Neural cell (in vitro differentiated cells): Measurements from ENCODE around the gene LGSN. TPM values are rescaled to one million over a fixed set of nuclear protein-coding genes. Genes with fewer than 3 reads are reported as not detected.

Experiments used
- H2AFZ ChIP-seq: fragments of 200-600, 300-800 bp; sonication (generic), shearing (Covaris generic); 2 replicates; pipeline ENCODE4 v1.6.0; 2014; ENCODE audit warnings: low read depth, mild to moderate bottlenecking, antibody characterized with exemption, low read length, moderate library complexity
- H3F3A ChIP-seq: fragments of 200-600 bp; shearing (Covaris generic); 2 replicates; pipeline ENCODE4 v1.6.1; 2016; ENCODE audit warnings: mild to moderate bottlenecking, moderate library complexity, mixed read lengths, antibody characterized with exemption, low read length; ENCODE audit not compliant: insufficient read depth, poor library complexity, severe bottlenecking
- H3K27ac ChIP-seq: fragments of 200-600, 300-800 bp; sonication (generic), shearing (Covaris generic); 2 replicates; pipeline ENCODE4 v1.5.1; 2014; ENCODE audit warnings: mild to moderate bottlenecking, low read length, moderate library complexity
- H3K27me3 ChIP-seq: fragments of 300-800, 200-600 bp; sonication (generic), shearing (Covaris generic); 2 replicates; pipeline ENCODE4 v1.6.0; 2014; ENCODE audit warnings: mild to moderate bottlenecking, low read depth, low read length, moderate library complexity; ENCODE audit not compliant: insufficient read depth
- H3K36me3 ChIP-seq: fragments of 300-800, 200-600 bp; sonication (generic), shearing (Covaris generic); 2 replicates; pipeline ENCODE4 v1.5.1; 2014; ENCODE audit warnings: mild to moderate bottlenecking, antibody characterized with exemption, low read length, moderate library complexity; ENCODE audit not compliant: insufficient read depth
- H3K4me2 ChIP-seq: fragments of 300-800, 200-600 bp; sonication (generic), shearing (Covaris generic); 2 replicates; pipeline ENCODE4 v1.6.0; 2014; ENCODE audit warnings: mild to moderate bottlenecking, low read length
- H3K4me3 ChIP-seq: fragments of 300-800, 200-600 bp; sonication (generic), shearing (Covaris generic); 2 replicates; pipeline ENCODE4 v1.5.1; 2014; ENCODE audit warnings: mild to moderate bottlenecking, low read length, moderate library complexity
- H3K79me2 ChIP-seq: fragments of 200-600 bp; shearing (Covaris generic); replicated peaks from 2 replicates; pipeline ENCODE4 v1.6.0; 2014; ENCODE audit warnings: mild to moderate bottlenecking, low read length, moderate library complexity; ENCODE audit not compliant: insufficient read depth
- H3K9ac ChIP-seq: fragments of 300-800, 200-600 bp; sonication (generic), shearing (Covaris generic); 2 replicates; pipeline ENCODE4 v1.6.1; 2016; ENCODE audit warnings: mild to moderate bottlenecking, low read length, mixed read lengths
- H3K9me2 ChIP-seq: fragments of 200-600 bp; shearing (Covaris generic); 2 replicates; pipeline ENCODE4 v1.6.1; 2016; ENCODE audit warnings: mild to moderate bottlenecking, low read length, mixed read lengths; ENCODE audit not compliant: insufficient read depth
- H3K9me3 ChIP-seq: fragments of 200-600, 300-800 bp; sonication (generic), shearing (Covaris generic); 2 replicates; pipeline ENCODE4 v1.6.1; 2016; ENCODE audit warnings: mild to moderate bottlenecking, mixed run types, low read length, moderate library complexity, mixed read lengths
- H4K20me1 ChIP-seq: fragments of 200-600 bp; shearing (Covaris generic); 2 replicates; pipeline ENCODE4 v1.6.1; 2016; ENCODE audit warnings: mild to moderate bottlenecking, mixed run types; ENCODE audit not compliant: insufficient read depth
- EZH2 ChIP-seq: fragments of 200-600, 300-800 bp; shearing (Covaris generic), sonication (generic); IDR thresholded peaks from 2 replicates; pipeline ENCODE4 v1.6.1; 2014; ENCODE audit warnings: antibody characterized with exemption, low read length, borderline replicate concordance, mild to moderate bottlenecking; ENCODE audit not compliant: insufficient read depth, poor library complexity, severe bottlenecking
- MXI1 ChIP-seq: fragments of 450-650 bp; conservative IDR thresholded peaks from 2 replicates; pipeline ENCODE4 v1.6.1; 2014; ENCODE audit warnings: antibody characterized with exemption, mild to moderate bottlenecking; ENCODE audit not compliant: poor library complexity, severe bottlenecking
- POLR2AphosphoS5 ChIP-seq: IDR thresholded peaks from 2 replicates; pipeline ENCODE4 v1.6.1; 2012
- RAD21 ChIP-seq: fragments of 450-650 bp; conservative IDR thresholded peaks from 2 replicates; pipeline ENCODE4 v1.6.1; 2014; ENCODE audit warnings: antibody characterized with exemption, mild to moderate bottlenecking, moderate library complexity
- SMC3 ChIP-seq: fragments of 450-650 bp; conservative IDR thresholded peaks from 2 replicates; pipeline ENCODE4 v1.6.1; 2014; ENCODE audit warnings: antibody characterized with exemption, mild to moderate bottlenecking, moderate library complexity; ENCODE audit not compliant: poor library complexity
- TAF1 ChIP-seq: IDR thresholded peaks from 2 replicates; pipeline ENCODE4 v1.6.1; 2012; ENCODE audit warnings: low read depth
- polyA plus RNA-seq: library from polyadenylated mRNA; depleted of rRNA; stranded (reverse); fragments of >200 nt; gene quantifications from 2 replicates; pipeline ENCODE4 v1.2.3, GENCODE V29; 2014
- TF ChIP-seq, protein P1 (sequence below): fragments of 450-650 bp; IDR thresholded peaks from 2 replicates; pipeline ENCODE4 v1.5.1; 2014; ENCODE audit warnings: antibody characterized with exemption, mild to moderate bottlenecking, moderate library complexity; ENCODE audit not compliant: poor library complexity, severe bottlenecking
- TF ChIP-seq, protein P2 (sequence below): IDR thresholded peaks from 2 replicates; pipeline ENCODE4 v1.6.1; 2012; ENCODE audit warnings: borderline replicate concordance

The LGSN gene
- polyA plus RNA-seq, 1 donor from 2014 or later: not detected

DNA sequence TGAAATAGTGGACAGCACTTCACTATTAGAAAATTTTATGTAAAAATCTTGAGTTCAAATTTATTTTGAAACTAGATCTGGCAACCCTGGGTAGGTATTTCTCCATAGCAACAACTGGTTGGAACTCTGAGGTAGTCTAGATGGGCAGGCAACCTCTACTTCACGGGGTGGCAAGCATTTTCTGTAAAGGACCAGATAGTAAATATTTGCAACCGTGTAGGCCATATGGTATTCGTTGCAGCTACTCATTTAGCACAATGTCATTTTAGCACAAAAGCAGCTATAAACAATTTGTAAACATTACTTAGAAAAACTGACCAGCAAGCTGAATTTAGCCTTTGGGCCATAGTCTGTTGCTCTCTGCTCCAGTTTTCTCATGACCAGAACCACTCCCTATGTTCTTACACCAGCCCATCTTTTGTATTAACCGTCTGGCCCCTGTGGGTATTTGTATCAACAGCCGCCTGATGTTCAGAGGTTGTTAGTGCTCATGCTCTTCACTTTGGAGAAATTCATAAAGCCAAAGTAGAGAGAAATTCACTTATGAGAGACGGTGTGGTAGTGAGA lies 29.2 kb downstream of the LGSN start:
- H3K36me3 ChIP-seq: no peaks in the 10 kb centered on the region
- H3K9me3 ChIP-seq: no peaks in the 10 kb centered on the region
- no peaks in the 10 kb centered on the region for H3K9me2 ChIP-seq
- H3F3A ChIP-seq: no peaks in the 10 kb centered on the region
- TF ChIP-seq, protein P1, sequence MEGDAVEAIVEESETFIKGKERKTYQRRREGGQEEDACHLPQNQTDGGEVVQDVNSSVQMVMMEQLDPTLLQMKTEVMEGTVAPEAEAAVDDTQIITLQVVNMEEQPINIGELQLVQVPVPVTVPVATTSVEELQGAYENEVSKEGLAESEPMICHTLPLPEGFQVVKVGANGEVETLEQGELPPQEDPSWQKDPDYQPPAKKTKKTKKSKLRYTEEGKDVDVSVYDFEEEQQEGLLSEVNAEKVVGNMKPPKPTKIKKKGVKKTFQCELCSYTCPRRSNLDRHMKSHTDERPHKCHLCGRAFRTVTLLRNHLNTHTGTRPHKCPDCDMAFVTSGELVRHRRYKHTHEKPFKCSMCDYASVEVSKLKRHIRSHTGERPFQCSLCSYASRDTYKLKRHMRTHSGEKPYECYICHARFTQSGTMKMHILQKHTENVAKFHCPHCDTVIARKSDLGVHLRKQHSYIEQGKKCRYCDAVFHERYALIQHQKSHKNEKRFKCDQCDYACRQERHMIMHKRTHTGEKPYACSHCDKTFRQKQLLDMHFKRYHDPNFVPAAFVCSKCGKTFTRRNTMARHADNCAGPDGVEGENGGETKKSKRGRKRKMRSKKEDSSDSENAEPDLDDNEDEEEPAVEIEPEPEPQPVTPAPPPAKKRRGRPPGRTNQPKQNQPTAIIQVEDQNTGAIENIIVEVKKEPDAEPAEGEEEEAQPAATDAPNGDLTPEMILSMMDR: no peak
- TF ChIP-seq EZH2 (no peak), RAD21 (no peak), TAF1 (no peak), SMC3 (no peak)
- TF ChIP-seq, protein P2, sequence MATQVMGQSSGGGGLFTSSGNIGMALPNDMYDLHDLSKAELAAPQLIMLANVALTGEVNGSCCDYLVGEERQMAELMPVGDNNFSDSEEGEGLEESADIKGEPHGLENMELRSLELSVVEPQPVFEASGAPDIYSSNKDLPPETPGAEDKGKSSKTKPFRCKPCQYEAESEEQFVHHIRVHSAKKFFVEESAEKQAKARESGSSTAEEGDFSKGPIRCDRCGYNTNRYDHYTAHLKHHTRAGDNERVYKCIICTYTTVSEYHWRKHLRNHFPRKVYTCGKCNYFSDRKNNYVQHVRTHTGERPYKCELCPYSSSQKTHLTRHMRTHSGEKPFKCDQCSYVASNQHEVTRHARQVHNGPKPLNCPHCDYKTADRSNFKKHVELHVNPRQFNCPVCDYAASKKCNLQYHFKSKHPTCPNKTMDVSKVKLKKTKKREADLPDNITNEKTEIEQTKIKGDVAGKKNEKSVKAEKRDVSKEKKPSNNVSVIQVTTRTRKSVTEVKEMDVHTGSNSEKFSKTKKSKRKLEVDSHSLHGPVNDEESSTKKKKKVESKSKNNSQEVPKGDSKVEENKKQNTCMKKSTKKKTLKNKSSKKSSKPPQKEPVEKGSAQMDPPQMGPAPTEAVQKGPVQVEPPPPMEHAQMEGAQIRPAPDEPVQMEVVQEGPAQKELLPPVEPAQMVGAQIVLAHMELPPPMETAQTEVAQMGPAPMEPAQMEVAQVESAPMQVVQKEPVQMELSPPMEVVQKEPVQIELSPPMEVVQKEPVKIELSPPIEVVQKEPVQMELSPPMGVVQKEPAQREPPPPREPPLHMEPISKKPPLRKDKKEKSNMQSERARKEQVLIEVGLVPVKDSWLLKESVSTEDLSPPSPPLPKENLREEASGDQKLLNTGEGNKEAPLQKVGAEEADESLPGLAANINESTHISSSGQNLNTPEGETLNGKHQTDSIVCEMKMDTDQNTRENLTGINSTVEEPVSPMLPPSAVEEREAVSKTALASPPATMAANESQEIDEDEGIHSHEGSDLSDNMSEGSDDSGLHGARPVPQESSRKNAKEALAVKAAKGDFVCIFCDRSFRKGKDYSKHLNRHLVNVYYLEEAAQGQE: no peak
- H3K4me3 ChIP-seq: no peak overlapping the region
- H3K4me2 ChIP-seq: no peak overlapping the region
- no peaks in the 10 kb centered on the region for H4K20me1 ChIP-seq
- H2AFZ ChIP-seq: no peak overlapping the region
- no peaks in the 10 kb centered on the region for H3K27me3 ChIP-seq
- no peaks in the 10 kb centered on the region for H3K79me2 ChIP-seq
- H3K27ac ChIP-seq: no peak overlapping the region
- H3K9ac ChIP-seq: no peak overlapping the region

DNA sequence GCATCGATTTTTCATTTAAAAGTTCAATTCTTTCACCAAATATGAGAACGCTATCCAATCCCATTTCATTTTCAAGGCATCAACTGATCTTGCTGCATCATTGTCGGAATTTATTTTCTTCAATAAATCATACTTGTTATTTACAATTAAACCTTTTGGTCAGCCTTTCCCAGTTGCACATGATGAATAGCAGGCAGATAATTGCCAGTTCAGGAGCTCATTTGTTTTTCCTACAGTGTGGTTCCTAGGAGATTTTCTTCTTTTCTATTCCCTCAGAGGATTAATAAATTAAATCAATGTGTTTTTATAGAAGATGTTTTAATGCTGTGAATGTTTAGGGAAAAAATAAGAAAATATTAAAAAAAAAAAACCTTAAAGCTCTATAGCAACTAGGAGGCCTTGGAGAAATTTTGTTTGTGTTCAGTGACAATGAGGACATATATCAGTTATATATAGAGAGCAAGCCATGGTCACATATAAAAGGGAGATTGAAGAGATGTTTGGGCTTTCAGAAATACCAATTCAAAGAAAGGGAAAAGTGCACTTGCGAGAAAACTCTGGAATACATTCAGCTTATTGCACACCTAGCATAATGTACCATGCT lies 30.4 kb downstream of the LGSN start:
- H3K9me3 ChIP-seq: no peaks in the 10 kb centered on the region
- H2AFZ ChIP-seq: no peak overlapping the region
- no peak for TF ChIP-seq POLR2AphosphoS5
- no peak for TF ChIP-seq MXI1
- no peak for TF ChIP-seq EZH2
- H3K9me2 ChIP-seq: no peaks in the 10 kb centered on the region
- no peaks in the 10 kb centered on the region for H3F3A ChIP-seq
- no peak overlapping the region for H3K9ac ChIP-seq
- no peaks in the 10 kb centered on the region for H3K79me2 ChIP-seq
- no peaks in the 10 kb centered on the region for H3K36me3 ChIP-seq
- H3K27ac ChIP-seq: no peak overlapping the region
- no peak overlapping the region for H3K4me3 ChIP-seq
- H3K4me2 ChIP-seq: no peak overlapping the region
- no peaks in the 10 kb centered on the region for H3K27me3 ChIP-seq
- H4K20me1 ChIP-seq: no peaks in the 10 kb centered on the region
